Endodermal cell (in vitro differentiated cells): ENCODE results near the gene ZNF614. TPM values are rescaled to one million over a fixed set of nuclear protein-coding genes. Genes with fewer than 3 reads are reported as not detected.
A peak's percentile ranks its signal among the peaks of the same experiment; 100 is the strongest.
"Not testable (repeated sequence)": the region's sequence is repeated elsewhere in the genome, so short reads cannot be mapped to it uniquely, and the experiment has no call there.

Source experiments
- DNase-seq: peaks from one replicate; pipeline ENCODE4 v3.0.0-alpha.2; 2017
- H3K27ac ChIP-seq: 2 replicates; pipeline ENCODE4 v1.5.1; 2013; ENCODE audit warnings: mild to moderate bottlenecking, low read depth, low read length, moderate library complexity
- H3K27me3 ChIP-seq: 2 replicates; pipeline ENCODE4 v1.6.1; 2013; ENCODE audit warnings: mild to moderate bottlenecking, low read length, moderate library complexity; ENCODE audit not compliant: insufficient read depth, control insufficient read depth, poor library complexity, severe bottlenecking
- H3K36me3 ChIP-seq: 2 replicates; pipeline ENCODE4 v1.7.0; 2013; ENCODE audit warnings: mild to moderate bottlenecking, low read length, moderate library complexity; ENCODE audit not compliant: control insufficient read depth, insufficient read depth
- H3K4me1 ChIP-seq: one replicate; pipeline ENCODE4 v1.7.0; 2013; ENCODE audit warnings: low read length; ENCODE audit not compliant: control insufficient read depth, insufficient read depth
- H3K4me3 ChIP-seq: 2 replicates; pipeline ENCODE4 v1.5.1; 2013; ENCODE audit warnings: mild to moderate bottlenecking, low read length, moderate library complexity
- H3K9ac ChIP-seq: 2 replicates; pipeline ENCODE4 v1.6.1; 2013; ENCODE audit warnings: mild to moderate bottlenecking, low read length, moderate library complexity; ENCODE audit not compliant: poor library complexity, severe bottlenecking; ENCODE audit errors: extremely low read depth
- H3K9me3 ChIP-seq: 2 replicates; pipeline ENCODE4 v1.6.1; 2013; ENCODE audit warnings: mild to moderate bottlenecking, low read length, moderate library complexity; ENCODE audit not compliant: control insufficient read depth
- H3K27ac Mint-ChIP-seq: 2 replicates; pipeline ENCODE4 v1.8.0; 2020; ENCODE audit warnings: mixed read lengths
- H3K27me3 Mint-ChIP-seq: 2 replicates; pipeline ENCODE4 v1.8.0; 2021; ENCODE audit warnings: mild to moderate bottlenecking, mixed read lengths; ENCODE audit not compliant: insufficient read depth
- H3K36me3 Mint-ChIP-seq: 2 replicates; pipeline ENCODE4 v1.8.0; 2020; ENCODE audit warnings: low read depth, mixed read lengths
- H3K4me1 Mint-ChIP-seq: 2 replicates; pipeline ENCODE4 v1.8.0; 2020; ENCODE audit warnings: mixed read lengths
- H3K4me3 Mint-ChIP-seq: 2 replicates; pipeline ENCODE4 v1.8.0; 2020; ENCODE audit warnings: mild to moderate bottlenecking, moderate library complexity, mixed read lengths
- H3K9me3 Mint-ChIP-seq: 2 replicates; pipeline ENCODE4 v1.8.0; 2020; ENCODE audit warnings: mild to moderate bottlenecking, mixed read lengths
- WGBS, 2 experiments: methylation state at CpG; one replicate each; pipeline versions ENCODE4 v1.1.5 to v1.1.7; 2013; ENCODE audit warnings: missing lambda C conversion rate in 2 of 2, mixed read lengths in 1 of 2; ENCODE audit not compliant: insufficient coverage in 1 of 2, insufficient read length in 1 of 2; 5-methylcytosine and 5-hydroxymethylcytosine counted together
- total RNA-seq, 2 donors: library from RNA; stranded (reverse); fragmentation: NEBNext Ultra II Directional in 1 of 2; extraction: Animal tissue kit (Norgen Biotek cat#: 25700) in 1 of 2; gene quantifications; 2 replicates in 1 of 2; 3 replicates in 1 of 2; pipeline ENCODE4 v1.2.1, GENCODE V29; 2021
- TF ChIP-seq, protein P1 (sequence below): fragments of 200-600 bp; sonication (generic); conservative IDR thresholded peaks from 2 replicates; pipeline ENCODE4 v1.5.0; 2021; ENCODE audit warnings: antibody characterized with exemption, mild to moderate bottlenecking

Gene ZNF614
- total RNA-seq, 2 donors from 2014 or later = 46.2 to 66.7 TPM

DNA sequence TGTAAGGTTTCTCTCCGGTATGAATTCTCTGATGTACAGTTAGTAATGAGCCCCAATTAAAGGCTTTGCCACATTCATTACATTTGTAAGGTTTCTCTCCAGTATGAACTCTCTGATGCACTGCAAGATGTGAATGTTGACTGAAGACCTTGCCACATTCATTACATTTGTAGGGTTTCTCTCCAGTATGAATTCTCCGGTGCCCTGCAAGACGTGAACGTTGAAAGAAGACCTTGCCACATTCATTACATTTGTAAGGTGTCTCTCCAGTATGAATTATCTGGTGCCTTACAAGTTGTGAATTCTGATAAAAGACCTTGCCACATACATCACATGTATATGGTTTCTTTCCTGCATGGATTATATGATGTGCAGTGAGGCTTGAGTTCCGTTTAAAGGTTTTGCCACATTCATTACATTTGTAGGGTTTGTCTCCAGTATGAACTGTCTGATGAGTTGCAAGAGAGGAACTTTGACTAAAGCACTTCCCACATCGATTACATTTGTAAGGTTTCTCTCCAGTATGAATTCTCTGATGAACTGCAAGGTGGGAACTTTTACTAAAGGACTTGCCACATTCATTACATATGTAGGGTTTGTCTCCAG, 38.2 kb upstream of the ZNF614 start:
- TF ChIP-seq, protein P1, sequence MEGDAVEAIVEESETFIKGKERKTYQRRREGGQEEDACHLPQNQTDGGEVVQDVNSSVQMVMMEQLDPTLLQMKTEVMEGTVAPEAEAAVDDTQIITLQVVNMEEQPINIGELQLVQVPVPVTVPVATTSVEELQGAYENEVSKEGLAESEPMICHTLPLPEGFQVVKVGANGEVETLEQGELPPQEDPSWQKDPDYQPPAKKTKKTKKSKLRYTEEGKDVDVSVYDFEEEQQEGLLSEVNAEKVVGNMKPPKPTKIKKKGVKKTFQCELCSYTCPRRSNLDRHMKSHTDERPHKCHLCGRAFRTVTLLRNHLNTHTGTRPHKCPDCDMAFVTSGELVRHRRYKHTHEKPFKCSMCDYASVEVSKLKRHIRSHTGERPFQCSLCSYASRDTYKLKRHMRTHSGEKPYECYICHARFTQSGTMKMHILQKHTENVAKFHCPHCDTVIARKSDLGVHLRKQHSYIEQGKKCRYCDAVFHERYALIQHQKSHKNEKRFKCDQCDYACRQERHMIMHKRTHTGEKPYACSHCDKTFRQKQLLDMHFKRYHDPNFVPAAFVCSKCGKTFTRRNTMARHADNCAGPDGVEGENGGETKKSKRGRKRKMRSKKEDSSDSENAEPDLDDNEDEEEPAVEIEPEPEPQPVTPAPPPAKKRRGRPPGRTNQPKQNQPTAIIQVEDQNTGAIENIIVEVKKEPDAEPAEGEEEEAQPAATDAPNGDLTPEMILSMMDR = no peak
- Histone ChIP-seq H3K27me3 (no peaks in the 10 kb centered on the region), H3K9ac (no peak overlapping the region), H3K36me3 (peaks cover 88% of the 10 kb centered on the region), H3K4me1 (no peaks in the 10 kb centered on the region), H3K9me3 (peaks cover 99% of the 10 kb centered on the region), H3K27ac (no peak overlapping the region), H3K4me3 (peak overlapping the region; percentile 63)
- Mint-ChIP-seq H3K36me3 (peaks cover 94% of the 10 kb centered on the region), H3K27ac (no peak overlapping the region), H3K9me3 (peaks cover 97% of the 10 kb centered on the region), H3K27me3 (no peaks in the 10 kb centered on the region), H3K4me1 (no peaks in the 10 kb centered on the region), H3K4me3 (no peak overlapping the region)
- no peak for DNase-seq
- 95 to 96% methylated on average over 4 to 6 of the region's 6 CpGs for WGBS, 2 experiments

DNA sequence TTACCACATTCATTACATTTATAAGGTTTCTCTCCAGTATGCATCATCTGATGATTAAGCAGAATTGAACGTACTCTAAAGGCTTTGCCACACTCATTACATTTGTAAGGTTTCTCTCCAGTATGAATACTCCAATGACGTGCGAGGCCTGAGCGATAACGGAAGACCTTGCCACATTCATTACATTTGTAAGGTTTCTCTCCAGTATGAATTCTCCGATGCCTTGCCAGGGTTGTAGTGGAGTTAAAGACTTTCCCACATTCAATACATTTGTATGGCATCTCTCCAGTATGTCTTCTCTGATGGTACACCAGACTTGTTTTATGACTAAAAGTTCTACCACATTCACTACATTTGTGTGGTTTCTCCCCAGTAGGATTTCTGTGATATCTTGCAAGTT, 37.2 kb upstream of the ZNF614 start:
- H3K36me3 Mint-ChIP-seq = peaks cover 93% of the 10 kb centered on the region

DNA sequence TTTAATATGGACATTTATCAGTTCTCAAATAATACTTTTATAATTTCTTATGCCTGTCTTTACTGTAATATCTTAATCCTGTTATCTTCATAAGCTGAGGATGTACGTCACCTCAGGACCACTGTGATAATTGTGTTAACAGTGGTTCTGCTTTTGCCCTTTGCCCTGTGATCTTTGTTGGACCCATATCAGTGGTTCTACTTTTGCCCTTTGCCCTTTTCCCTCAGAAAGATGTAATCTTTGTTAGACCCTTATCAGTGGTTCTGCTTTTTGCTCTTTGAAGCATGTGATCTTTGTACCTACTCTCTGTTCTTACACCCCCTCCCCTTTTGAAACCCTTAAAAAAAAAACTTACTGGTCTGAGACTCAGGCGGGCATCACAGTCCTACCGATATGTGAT, 28.3 kb upstream of the ZNF614 start:
- not testable (repeated sequence) for H3K4me1 Mint-ChIP-seq
- peaks cover 90% of the 10 kb centered on the region for H3K9me3 Mint-ChIP-seq

More for the DNA sequence above, 37.2 kb upstream of the ZNF614 start:
- no peak for DNase-seq
- Mint-ChIP-seq H3K27ac (no peak overlapping the region), H3K9me3 (peaks cover 96% of the 10 kb centered on the region), H3K4me3 (no peak overlapping the region), H3K4me1 (no peaks in the 10 kb centered on the region), H3K27me3 (no peaks in the 10 kb centered on the region)
- H3K4me3 ChIP-seq = peak overlapping the region; percentile 63
- 96 to 100% methylated on average over 1 to 6 of the region's 6 CpGs for WGBS, 2 experiments
- peaks cover 79% of the 10 kb centered on the region for H3K36me3 ChIP-seq
- TF ChIP-seq, protein P1 = no peak
- H3K27me3 ChIP-seq = no peaks in the 10 kb centered on the region
- no peaks in the 10 kb centered on the region for H3K4me1 ChIP-seq
- no peak overlapping the region for H3K9ac ChIP-seq
- H3K27ac ChIP-seq = no peak overlapping the region
- peaks cover 99% of the 10 kb centered on the region for H3K9me3 ChIP-seq

DNA sequence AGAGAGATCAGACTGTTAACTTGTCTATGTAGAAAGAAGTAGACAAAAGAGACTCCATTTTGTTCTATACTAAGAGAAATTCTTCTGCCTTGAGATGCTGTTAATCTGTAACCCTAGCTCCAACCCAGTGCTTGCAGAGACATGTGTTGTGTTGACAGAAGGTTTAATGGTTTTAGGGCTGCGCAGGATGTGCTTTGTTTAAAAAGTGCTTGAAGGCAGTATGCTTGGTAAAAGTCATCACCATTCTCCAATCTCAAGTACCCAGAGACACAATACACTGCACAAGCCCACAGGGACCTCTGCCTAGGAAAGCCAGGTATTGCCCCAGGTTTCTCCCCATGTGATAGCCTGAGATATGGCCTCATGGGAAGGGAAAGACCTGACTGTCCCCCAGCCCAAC, 23.6 kb upstream of the ZNF614 start:
- not testable (repeated sequence) for H3K4me3 Mint-ChIP-seq, H3K27ac Mint-ChIP-seq, H3K4me1 Mint-ChIP-seq, H3K27me3 Mint-ChIP-seq, H3K36me3 ChIP-seq, DNase-seq, H3K4me1 ChIP-seq, H3K27ac ChIP-seq, H3K27me3 ChIP-seq, H3K9ac ChIP-seq
- peaks cover 61% of the 10 kb centered on the region for H3K9me3 Mint-ChIP-seq
- peaks cover 48% of the 10 kb centered on the region for H3K36me3 Mint-ChIP-seq
- no CpG with 5 or more reads among the region's 1 CpG for WGBS, 2 experiments
- Histone ChIP-seq H3K4me3 (peak overlapping the region; percentile 62), H3K9me3 (peaks cover 48% of the 10 kb centered on the region)

More for the DNA sequence above, 28.3 kb upstream of the ZNF614 start:
- H3K9me3 ChIP-seq = peaks cover 68% of the 10 kb centered on the region
- 97 to 100% methylated on average over 1 to 3 of the region's 3 CpGs for WGBS, 2 experiments
- DNase-seq, H3K27me3 ChIP-seq, H3K4me3 Mint-ChIP-seq, H3K27me3 Mint-ChIP-seq, H3K36me3 ChIP-seq, H3K4me1 ChIP-seq, H3K27ac Mint-ChIP-seq, H3K27ac ChIP-seq, H3K9ac ChIP-seq: not testable (repeated sequence)
- peaks cover 71% of the 10 kb centered on the region for H3K36me3 Mint-ChIP-seq
- peak overlapping the region; percentile 40 for H3K4me3 ChIP-seq
